ENCODE results near the gene CERKL.
A peak's percentile ranks its signal among the peaks of the same experiment; 100 is the strongest.

- TF ChIP-seq EZH2 (IDR thresholded peaks at IDR 0.05; ENCODE audit: borderline replicate concordance) (peak; percentile 82), CTCF (IDR thresholded peaks at IDR 0.05; ENCODE audit: poor library complexity) (no peak)
Observed at GRCh38 chr2:181684454-181685149, 27.7 kb upstream of the CERKL start.
